SK-N-MC (cell line): ENCODE results near the gene ARHGEF33.

Source experiments
- EZH2 ChIP-seq: fragments of 200-600 bp; sonication (generic); IDR thresholded peaks from one replicate; pipeline ENCODE4 v1.6.1; 2017; ENCODE audit warnings: antibody characterized with exemption
- FOXP2 ChIP-seq: optimal IDR thresholded peaks from 2 replicates; pipeline ENCODE3; 2011; ENCODE audit warnings: mild to moderate bottlenecking, moderate library complexity; ENCODE audit not compliant: insufficient read depth; ENCODE audit errors: extremely low read length, control extremely low read depth
- POLR2AphosphoS5 ChIP-seq: IDR thresholded peaks from 2 replicates; pipeline ENCODE4 v1.6.1; 2012; ENCODE audit warnings: mild to moderate bottlenecking, low read depth, low read length, borderline replicate concordance

- TF ChIP-seq POLR2AphosphoS5, result no peak
- no peak for TF ChIP-seq EZH2
- no peak for TF ChIP-seq FOXP2
Observed at GRCh38 chr2:38943784-38944183, 54.1 kb downstream of the ARHGEF33 start.
